ENCODE measurements around the gene PAX3. TPM values are rescaled to one million over a fixed set of nuclear protein-coding genes. Genes with fewer than 3 reads are reported as not detected.

PAX3 gene
- total RNA-seq, 4 donors from 2014 or later = 2.7 to 4.5 (median 3.6) TPM

- Histone ChIP-seq H3K27me3 (peaks cover 76 to 84% (median 79%) of the 10 kb centered on the region in 3 donors), H3K36me3 (no peaks in the 10 kb centered on the region), H3K4me1 (peaks cover 0 to 9% of the 10 kb centered on the region in 2 donors), H3K9me3 (no peaks in the 10 kb centered on the region), H3K27ac (no peak overlapping the region), H3K4me3 (peak overlapping the region in 2 of 4 donors; percentile 11 to 30)
- in situ Hi-C loops (cut with MboI; ENCODE audit: low sequenced_read_pairs in 4 of 4) = loop anchor here in 3 of 4 donors (10.0 to 25.0 kb wide), 3 partner anchors 250 to 253 kb away; no protein-coding TSS in a partner anchor
- DNase-seq = no peak
- intact Hi-C loops (cut with DNase I; ENCODE audit: low total_unique reads) = no loop called here
- ATAC-seq = no peak
- no peak for TF ChIP-seq POLR2A (IDR thresholded peaks at IDR 0.05)
- no peak for TF ChIP-seq CTCF (IDR thresholded peaks at IDR 0.05 in 4 of 5, conservative IDR thresholded peaks at IDR 0.05 in 1 of 5)
Observed at GRCh38 chr2:222311978-222312738, 13.4 kb upstream of the PAX3 start.

- Histone ChIP-seq H3K27me3 (peaks cover 83 to 91% (median 86%) of the 10 kb centered on the region in 3 donors), H3K36me3 (no peaks in the 10 kb centered on the region), H3K9me3 (no peaks in the 10 kb centered on the region), H3K4me1 (peaks cover under 1 to 9% of the 10 kb centered on the region in 2 donors), H3K27ac (no peak overlapping the region), H3K4me3 (no peak overlapping the region)
- in situ Hi-C loops (cut with MboI; ENCODE audit: low sequenced_read_pairs in 4 of 4) = loop anchor here in 3 of 4 donors (10.0 to 25.0 kb wide), 3 partner anchors 249 to 253 kb away; no protein-coding TSS in a partner anchor
- DNase-seq = no peak
- no peak for ATAC-seq
- TF ChIP-seq POLR2A (IDR thresholded peaks at IDR 0.05) = no peak
- no peak for TF ChIP-seq CTCF (IDR thresholded peaks at IDR 0.05 in 4 of 5, conservative IDR thresholded peaks at IDR 0.05 in 1 of 5)
- intact Hi-C loops (cut with DNase I; ENCODE audit: low total_unique reads) = no loop called here
Observed at GRCh38 chr2:222311319-222311977, 12.7 kb upstream of the PAX3 start.

GRCh38 chr2:222310747-222311318 is 12.0 kb upstream of the PAX3 start:
- Histone ChIP-seq H3K27me3 (peaks cover 90 to 94% (median 93%) of the 10 kb centered on the region in 3 donors), H3K36me3 (no peaks in the 10 kb centered on the region), H3K4me3 (no peak overlapping the region), H3K27ac (no peak overlapping the region), H3K9me3 (no peaks in the 10 kb centered on the region), H3K4me1 (peaks cover 5 to 14% of the 10 kb centered on the region in 2 donors)
- DNase-seq (no peak), ATAC-seq (no peak)
- in situ Hi-C loops (cut with MboI; ENCODE audit: low sequenced_read_pairs in 4 of 4) (loop anchor here in 3 of 4 donors (10.0 to 25.0 kb wide), 3 partner anchors 249 to 254 kb away; no protein-coding TSS in a partner anchor), intact Hi-C loops (cut with DNase I; ENCODE audit: low total_unique reads) (no loop called here)
- no peak for TF ChIP-seq POLR2A (IDR thresholded peaks at IDR 0.05)
- no peak for TF ChIP-seq CTCF (IDR thresholded peaks at IDR 0.05 in 4 of 5, conservative IDR thresholded peaks at IDR 0.05 in 1 of 5)

- ATAC-seq = no peak
- TF ChIP-seq POLR2A (IDR thresholded peaks at IDR 0.05) (no peak), CTCF (IDR thresholded peaks at IDR 0.05 in 4 of 5, conservative IDR thresholded peaks at IDR 0.05 in 1 of 5) (no peak)
- Histone ChIP-seq H3K36me3 (no peaks in the 10 kb centered on the region), H3K4me3 (no peak overlapping the region), H3K27me3 (peaks cover 97 to 99% (median 98%) of the 10 kb centered on the region in 3 donors), H3K9me3 (no peaks in the 10 kb centered on the region), H3K27ac (no peak overlapping the region), H3K4me1 (peaks cover 15 to 23% of the 10 kb centered on the region in 2 donors)
- intact Hi-C loops (cut with DNase I; ENCODE audit: low total_unique reads) = no loop called here
- DNase-seq = no peak
- in situ Hi-C loops (cut with MboI; ENCODE audit: low sequenced_read_pairs in 4 of 4) = loop anchor here in 3 of 4 donors (10.0 to 25.0 kb wide), 4 partner anchors 247 to 255 kb away; no protein-coding TSS in a partner anchor
Observed at GRCh38 chr2:222309766-222310165, 11.0 kb upstream of the PAX3 start.
